GM12874 (cell line): ENCODE data around the gene ARL6IP1.

Experiments
- CTCF ChIP-seq: IDR thresholded peaks from 2 replicates; pipeline ENCODE4 v1.5.1; 2011; ENCODE audit warnings: low read depth, mild to moderate bottlenecking, control low read depth, low read length, moderate library complexity; ENCODE audit not compliant: insufficient read depth

ARL6IP1 gene

GRCh38 chr16:18801145-18801972 is at the start of gene ARL6IP1:
TSS of gene ARL6IP1 (minus strand) at chr16:18801549. CDS start at chr16:18801466, 83 bp downstream.
- TF ChIP-seq CTCF: peak; percentile 90

- TF ChIP-seq CTCF: no peak
These were observed 45.1 kb upstream of the ARL6IP1 start for GRCh38 chr16:18846416-18846815.

GRCh38 chr16:18842565-18842964 is 41.2 kb upstream of the ARL6IP1 start:
- TF ChIP-seq CTCF: no peak

- TF ChIP-seq CTCF: no peak
These were observed 40.6 kb upstream of the ARL6IP1 start for GRCh38 chr16:18841833-18842525.

- no peak for TF ChIP-seq CTCF
These were observed 38.2 kb upstream of the ARL6IP1 start for GRCh38 chr16:18839555-18839954.

GRCh38 chr16:18836702-18837101 is 35.4 kb upstream of the ARL6IP1 start:
- TF ChIP-seq CTCF: no peak

GRCh38 chr16:18834864-18835263 is 33.5 kb upstream of the ARL6IP1 start:
- no peak for TF ChIP-seq CTCF
